HepG2 (cell line): ENCODE results near the gene PCNA. TPM values are rescaled to one million over a fixed set of nuclear protein-coding genes. Genes with fewer than 3 reads are reported as not detected.

Experiments
- EHMT2 ChIP-seq: fragments of 200-600 bp; sonication (generic); IDR thresholded peaks from 2 replicates; pipeline ENCODE4 v1.7.0; 2017; ENCODE audit warnings: antibody characterized with exemption, low read depth, low read length, borderline replicate concordance
- FOSL2 ChIP-seq: sonication (generic); formaldehyde crosslinking; IDR thresholded peaks from 2 replicates; pipeline ENCODE4 v1.4.0; 2020; ENCODE audit warnings: missing genetic modification reagents
- GTF2F1 ChIP-seq: fragments of 150-350 bp; IDR thresholded peaks from 2 replicates; pipeline ENCODE4 v1.6.1; 2014; ENCODE audit warnings: low read length
- IKZF4 ChIP-seq: sonication (generic); formaldehyde crosslinking; IDR thresholded peaks from 2 replicates; pipeline ENCODE4 v1.5.1; 2020; ENCODE audit warnings: borderline replicate concordance, mild to moderate bottlenecking, low read depth, missing genetic modification reagents; ENCODE audit errors: not compliant biosample characterization
- MAFF ChIP-seq: IDR thresholded peaks from 2 replicates; pipeline ENCODE4 v1.6.1; 2011; ENCODE audit warnings: low read depth, low read length, improper control_type of control experiment
- PAX8 ChIP-seq: sonication (generic); formaldehyde crosslinking; IDR thresholded peaks from 2 replicates; pipeline ENCODE4 v1.8.0; 2022; ENCODE audit warnings: mild to moderate bottlenecking, missing genetic modification reagents, borderline replicate concordance
- POLR2AphosphoS5 ChIP-seq: IDR thresholded peaks from 2 replicates; pipeline ENCODE4 v1.6.1; 2012; ENCODE audit warnings: low read depth, low read length
- YEATS4 ChIP-seq: sonication (generic); formaldehyde crosslinking; IDR thresholded peaks from 2 replicates; pipeline ENCODE4 v1.4.0; 2020; ENCODE audit warnings: missing genetic modification reagents, borderline replicate concordance
- ZMYM3 ChIP-seq: sonication (generic); formaldehyde crosslinking; IDR thresholded peaks from 2 replicates; pipeline ENCODE4 v1.5.1; 2020; ENCODE audit warnings: mild to moderate bottlenecking, missing genetic modification reagents
- ZNF605 ChIP-seq: sonication (generic); formaldehyde crosslinking; IDR thresholded peaks from 2 replicates; pipeline ENCODE4 v1.8.0; 2022; ENCODE audit warnings: mild to moderate bottlenecking, missing genetic modification reagents
- ZNF720 ChIP-seq: sonication (generic); formaldehyde crosslinking; IDR thresholded peaks from 2 replicates; pipeline ENCODE4 v1.4.0; 2020; ENCODE audit warnings: missing genetic modification reagents
- ZSCAN20 ChIP-seq: sonication (generic); formaldehyde crosslinking; IDR thresholded peaks from 2 replicates; pipeline ENCODE4 v1.4.0; 2020; ENCODE audit warnings: missing genetic modification reagents, mild to moderate bottlenecking, borderline replicate concordance
- ZSCAN21 ChIP-seq: sonication (generic); formaldehyde crosslinking; IDR thresholded peaks from 2 replicates; pipeline ENCODE4 v1.8.0; 2022; ENCODE audit warnings: mild to moderate bottlenecking, missing genetic modification reagents, moderate library complexity, borderline replicate concordance
- polyA plus RNA-seq, 8 experiments: library from polyadenylated mRNA; depleted of rRNA in 3 of 8; stranded (reverse) in 7 of 8; unstranded in 1 of 8; fragments of >200 nt; fragmentation: Illumina TruSeq in 4 of 8; extraction: Trizol in 4 of 8; gene quantifications; 2 replicates each; pipeline versions ENCODE4 v1.2.1 to v1.2.3, GENCODE V29; 2011 to 2016; ENCODE audit warnings: low read depth in 4 of 8, missing spikeins in 1 of 8, mixed read lengths in 1 of 8; ENCODE audit not compliant: insufficient read depth in 1 of 8
- total RNA-seq, 5 experiments: library from RNA; depleted of rRNA; stranded (reverse); fragments of >200 nt; fragmentation: Illumina TruSeq; extraction: Trizol; gene quantifications; 2 replicates each; pipeline ENCODE4 v1.2.3, GENCODE V29; 2016; ENCODE audit warnings: low read depth in 1 of 5
- TF ChIP-seq, protein P1 (sequence below): sonication (generic); formaldehyde crosslinking; IDR thresholded peaks from 2 replicates; pipeline ENCODE4 v1.5.0; 2020; ENCODE audit warnings: missing genetic modification reagents
- TF ChIP-seq, protein P2 (sequence below), 2 experiments: IDR thresholded peaks; 2 replicates each; pipeline ENCODE4 v1.6.1; 2011 to 2012; ENCODE audit warnings: low read length in 2 of 2, borderline replicate concordance in 1 of 2, low read depth in 1 of 2, mild to moderate bottlenecking in 1 of 2, moderate library complexity in 1 of 2
- TF ChIP-seq, protein P3 (sequence below): sonication (generic); formaldehyde crosslinking; IDR thresholded peaks from 2 replicates; pipeline ENCODE4 v1.5.0; 2020; ENCODE audit warnings: mild to moderate bottlenecking, missing genetic modification reagents
- TF ChIP-seq, protein P4 (sequence below): sonication (generic); formaldehyde crosslinking; IDR thresholded peaks from 2 replicates; pipeline ENCODE4 v1.4.0; 2020; ENCODE audit warnings: missing genetic modification reagents, mild to moderate bottlenecking, borderline replicate concordance
- TF ChIP-seq, protein P5 (sequence below): sonication (generic); formaldehyde crosslinking; IDR thresholded peaks from 2 replicates; pipeline ENCODE4 v1.5.0; 2020; ENCODE audit warnings: mild to moderate bottlenecking, missing genetic modification reagents, borderline replicate concordance

PCNA gene
- total and polyA plus RNA-seq, 2 of the 13 experiments (the other 11 are each of a cell fraction or from before 2014, with no cell fraction given): 229 to 655 TPM

DNA sequence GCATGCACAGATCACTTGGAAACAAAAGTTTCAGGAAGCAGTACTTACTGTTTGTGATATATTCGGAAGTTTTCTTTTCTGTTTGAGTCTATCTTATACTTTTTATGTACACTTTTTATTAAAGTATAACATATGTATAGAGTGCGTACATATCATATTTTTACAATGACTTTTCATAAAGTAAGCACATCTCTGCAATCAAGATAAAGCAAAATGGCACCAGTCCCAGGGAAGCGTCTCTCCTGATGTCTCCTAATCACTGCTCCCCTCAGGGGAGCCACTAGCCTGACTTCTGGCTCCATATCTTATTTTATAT is 33.4 kb upstream of the PCNA start (continued):
- TF ChIP-seq ZSCAN20 (no peak), FOSL2 (0 out of 2 replicates have a peak, but pooled peaks have one; percentile 14), IKZF4 (no peak), PAX8 (CRISPR knock-in tag) (0 out of 2 replicates have a peak, but pooled peaks have one; percentile 2), ZSCAN21 (CRISPR knock-in tag) (0 out of 2 replicates have a peak, but pooled peaks have one; percentile 8), MAFF (0 out of 2 replicates have a peak, but pooled peaks have one; percentile 0), ZNF605 (CRISPR knock-in tag) (no peak), ZMYM3 (CRISPR knock-in tag) (no peak), POLR2AphosphoS5 (no peak), GTF2F1 (no peak), YEATS4 (no peak), ZNF720 (CRISPR knock-in tag) (no peak), EHMT2 (peak; percentile 13; the same call in 1 of the 2 replicates)
- TF ChIP-seq, protein P1, sequence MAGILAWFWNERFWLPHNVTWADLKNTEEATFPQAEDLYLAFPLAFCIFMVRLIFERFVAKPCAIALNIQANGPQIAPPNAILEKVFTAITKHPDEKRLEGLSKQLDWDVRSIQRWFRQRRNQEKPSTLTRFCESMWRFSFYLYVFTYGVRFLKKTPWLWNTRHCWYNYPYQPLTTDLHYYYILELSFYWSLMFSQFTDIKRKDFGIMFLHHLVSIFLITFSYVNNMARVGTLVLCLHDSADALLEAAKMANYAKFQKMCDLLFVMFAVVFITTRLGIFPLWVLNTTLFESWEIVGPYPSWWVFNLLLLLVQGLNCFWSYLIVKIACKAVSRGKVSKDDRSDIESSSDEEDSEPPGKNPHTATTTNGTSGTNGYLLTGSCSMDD (CRISPR knock-in tag): no peak
- TF ChIP-seq, protein P2, sequence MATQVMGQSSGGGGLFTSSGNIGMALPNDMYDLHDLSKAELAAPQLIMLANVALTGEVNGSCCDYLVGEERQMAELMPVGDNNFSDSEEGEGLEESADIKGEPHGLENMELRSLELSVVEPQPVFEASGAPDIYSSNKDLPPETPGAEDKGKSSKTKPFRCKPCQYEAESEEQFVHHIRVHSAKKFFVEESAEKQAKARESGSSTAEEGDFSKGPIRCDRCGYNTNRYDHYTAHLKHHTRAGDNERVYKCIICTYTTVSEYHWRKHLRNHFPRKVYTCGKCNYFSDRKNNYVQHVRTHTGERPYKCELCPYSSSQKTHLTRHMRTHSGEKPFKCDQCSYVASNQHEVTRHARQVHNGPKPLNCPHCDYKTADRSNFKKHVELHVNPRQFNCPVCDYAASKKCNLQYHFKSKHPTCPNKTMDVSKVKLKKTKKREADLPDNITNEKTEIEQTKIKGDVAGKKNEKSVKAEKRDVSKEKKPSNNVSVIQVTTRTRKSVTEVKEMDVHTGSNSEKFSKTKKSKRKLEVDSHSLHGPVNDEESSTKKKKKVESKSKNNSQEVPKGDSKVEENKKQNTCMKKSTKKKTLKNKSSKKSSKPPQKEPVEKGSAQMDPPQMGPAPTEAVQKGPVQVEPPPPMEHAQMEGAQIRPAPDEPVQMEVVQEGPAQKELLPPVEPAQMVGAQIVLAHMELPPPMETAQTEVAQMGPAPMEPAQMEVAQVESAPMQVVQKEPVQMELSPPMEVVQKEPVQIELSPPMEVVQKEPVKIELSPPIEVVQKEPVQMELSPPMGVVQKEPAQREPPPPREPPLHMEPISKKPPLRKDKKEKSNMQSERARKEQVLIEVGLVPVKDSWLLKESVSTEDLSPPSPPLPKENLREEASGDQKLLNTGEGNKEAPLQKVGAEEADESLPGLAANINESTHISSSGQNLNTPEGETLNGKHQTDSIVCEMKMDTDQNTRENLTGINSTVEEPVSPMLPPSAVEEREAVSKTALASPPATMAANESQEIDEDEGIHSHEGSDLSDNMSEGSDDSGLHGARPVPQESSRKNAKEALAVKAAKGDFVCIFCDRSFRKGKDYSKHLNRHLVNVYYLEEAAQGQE (IDR thresholded peaks at IDR 0.05; ENCODE audit: borderline replicate concordance in 1 of 2, low read depth in 1 of 2, low read length in 2 of 2): no peak
- TF ChIP-seq, protein P3, sequence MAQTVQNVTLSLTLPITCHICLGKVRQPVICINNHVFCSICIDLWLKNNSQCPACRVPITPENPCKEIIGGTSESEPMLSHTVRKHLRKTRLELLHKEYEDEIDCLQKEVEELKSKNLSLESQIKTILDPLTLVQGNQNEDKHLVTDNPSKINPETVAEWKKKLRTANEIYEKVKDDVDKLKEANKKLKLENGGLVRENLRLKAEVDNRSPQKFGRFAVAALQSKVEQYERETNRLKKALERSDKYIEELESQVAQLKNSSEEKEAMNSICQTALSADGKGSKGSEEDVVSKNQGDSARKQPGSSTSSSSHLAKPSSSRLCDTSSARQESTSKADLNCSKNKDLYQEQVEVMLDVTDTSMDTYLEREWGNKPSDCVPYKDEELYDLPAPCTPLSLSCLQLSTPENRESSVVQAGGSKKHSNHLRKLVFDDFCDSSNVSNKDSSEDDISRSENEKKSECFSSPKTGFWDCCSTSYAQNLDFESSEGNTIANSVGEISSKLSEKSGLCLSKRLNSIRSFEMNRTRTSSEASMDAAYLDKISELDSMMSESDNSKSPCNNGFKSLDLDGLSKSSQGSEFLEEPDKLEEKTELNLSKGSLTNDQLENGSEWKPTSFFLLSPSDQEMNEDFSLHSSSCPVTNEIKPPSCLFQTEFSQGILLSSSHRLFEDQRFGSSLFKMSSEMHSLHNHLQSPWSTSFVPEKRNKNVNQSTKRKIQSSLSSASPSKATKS (CRISPR knock-in tag): no peak
- TF ChIP-seq, protein P4, sequence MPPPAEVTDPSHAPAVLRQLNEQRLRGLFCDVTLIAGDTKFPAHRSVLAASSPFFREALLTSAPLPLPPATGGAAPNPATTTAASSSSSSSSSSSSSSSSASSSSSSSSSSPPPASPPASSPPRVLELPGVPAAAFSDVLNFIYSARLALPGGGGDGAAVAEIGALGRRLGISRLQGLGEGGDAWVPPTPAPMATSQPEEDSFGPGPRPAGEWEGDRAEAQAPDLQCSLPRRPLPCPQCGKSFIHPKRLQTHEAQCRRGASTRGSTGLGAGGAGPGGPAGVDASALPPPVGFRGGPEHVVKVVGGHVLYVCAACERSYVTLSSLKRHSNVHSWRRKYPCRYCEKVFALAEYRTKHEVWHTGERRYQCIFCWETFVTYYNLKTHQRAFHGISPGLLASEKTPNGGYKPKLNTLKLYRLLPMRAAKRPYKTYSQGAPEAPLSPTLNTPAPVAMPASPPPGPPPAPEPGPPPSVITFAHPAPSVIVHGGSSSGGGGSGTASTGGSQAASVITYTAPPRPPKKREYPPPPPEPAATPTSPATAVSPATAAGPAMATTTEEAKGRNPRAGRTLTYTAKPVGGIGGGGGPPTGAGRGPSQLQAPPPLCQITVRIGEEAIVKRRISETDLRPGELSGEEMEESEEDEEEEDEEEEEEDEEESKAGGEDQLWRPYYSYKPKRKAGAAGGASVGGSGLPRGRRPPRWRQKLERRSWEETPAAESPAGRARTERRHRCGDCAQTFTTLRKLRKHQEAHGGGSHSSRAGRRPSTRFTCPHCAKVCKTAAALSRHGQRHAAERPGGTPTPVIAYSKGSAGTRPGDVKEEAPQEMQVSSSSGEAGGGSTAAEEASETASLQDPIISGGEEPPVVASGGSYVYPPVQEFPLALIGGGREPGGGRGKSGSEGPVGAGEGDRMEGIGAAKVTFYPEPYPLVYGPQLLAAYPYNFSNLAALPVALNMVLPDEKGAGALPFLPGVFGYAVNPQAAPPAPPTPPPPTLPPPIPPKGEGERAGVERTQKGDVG (CRISPR knock-in tag): no peak
- TF ChIP-seq, protein P5, sequence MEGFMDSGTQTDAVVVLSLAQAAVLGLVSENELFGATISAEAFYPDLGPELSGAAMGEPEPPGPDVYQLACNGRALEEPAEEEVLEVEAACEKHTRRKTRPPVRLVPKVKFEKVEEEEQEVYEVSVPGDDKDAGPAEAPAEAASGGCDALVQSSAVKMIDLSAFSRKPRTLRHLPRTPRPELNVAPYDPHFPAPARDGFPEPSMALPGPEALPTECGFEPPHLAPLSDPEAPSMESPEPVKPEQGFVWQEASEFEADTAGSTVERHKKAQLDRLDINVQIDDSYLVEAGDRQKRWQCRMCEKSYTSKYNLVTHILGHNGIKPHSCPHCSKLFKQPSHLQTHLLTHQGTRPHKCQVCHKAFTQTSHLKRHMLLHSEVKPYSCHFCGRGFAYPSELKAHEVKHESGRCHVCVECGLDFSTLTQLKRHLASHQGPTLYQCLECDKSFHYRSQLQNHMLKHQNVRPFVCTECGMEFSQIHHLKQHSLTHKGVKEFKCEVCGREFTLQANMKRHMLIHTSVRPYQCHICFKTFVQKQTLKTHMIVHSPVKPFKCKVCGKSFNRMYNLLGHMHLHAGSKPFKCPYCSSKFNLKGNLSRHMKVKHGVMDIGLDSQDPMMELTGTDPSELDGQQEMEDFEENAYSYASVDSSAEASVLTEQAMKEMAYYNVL (CRISPR knock-in tag): no peak
